DMS53 treated with DMSO at 0.1 percent for 48 hours (cell line): Measurements from ENCODE around the gene NIPA2.
A peak's percentile ranks its signal among the peaks of the same experiment; 100 is the strongest.

Experiments
- DNase-seq: peaks from one replicate; lab custom pipeline; 2025; ENCODE audit not compliant: unreplicated experiment; lab: John Stamatoyannopoulos, UW

Gene NIPA2

DNA sequence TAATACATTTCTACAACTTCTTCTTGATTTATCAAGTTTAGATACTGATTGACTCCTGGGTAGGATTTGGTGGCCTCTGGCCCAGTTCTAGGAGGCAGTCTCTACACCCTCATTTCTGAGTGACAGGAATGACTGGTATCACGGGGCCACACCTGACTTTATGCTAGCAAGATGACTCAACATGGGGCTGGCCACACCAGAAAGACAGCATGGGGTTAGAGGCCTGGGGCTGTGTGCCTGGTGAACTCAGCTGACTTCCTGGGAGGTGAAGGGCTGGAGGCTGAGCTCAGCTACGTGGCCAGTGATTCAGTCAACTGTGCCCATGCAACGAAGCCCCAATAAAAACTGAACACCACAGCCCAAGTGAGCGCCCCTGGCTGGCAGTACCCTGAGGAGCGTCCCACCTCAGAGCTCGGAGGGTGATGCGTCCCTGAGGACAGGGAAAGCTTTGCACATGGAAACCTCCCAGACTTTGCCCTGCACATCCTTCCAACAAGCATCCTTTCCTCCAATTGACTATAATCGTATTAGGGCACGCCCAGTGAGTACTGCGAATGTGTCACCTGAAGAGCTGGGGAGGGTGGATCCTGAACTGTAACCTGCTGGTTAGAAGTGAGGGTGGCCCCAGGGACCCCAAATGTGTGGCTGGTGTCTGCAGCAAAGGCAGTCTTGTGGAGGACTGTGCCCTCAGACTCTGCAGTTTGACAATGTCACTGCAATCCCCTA lies 57.2 kb downstream of the NIPA2 start:
- DNase-seq, result no peak

DNA sequence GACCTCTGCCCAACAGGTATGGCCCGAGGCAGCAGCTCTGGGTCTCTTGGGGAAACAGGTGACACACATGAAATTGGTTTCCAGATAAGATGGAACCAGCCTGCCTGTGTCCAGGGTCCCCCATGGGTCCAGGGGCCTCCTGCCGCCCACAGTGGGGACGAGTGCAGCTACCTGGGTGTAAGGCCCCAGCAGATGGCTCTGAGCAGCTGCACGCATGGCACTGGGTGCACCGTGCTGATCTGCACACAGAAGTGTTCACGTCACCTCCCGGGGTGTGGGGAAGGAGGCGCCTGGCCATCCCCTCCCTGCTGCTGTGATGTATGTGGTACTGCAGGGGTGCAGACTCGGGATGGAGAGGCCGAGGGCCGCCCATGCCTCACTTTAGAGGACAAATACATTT lies 63.6 kb downstream of the NIPA2 start:
- DNase-seq, result no peak

DNA sequence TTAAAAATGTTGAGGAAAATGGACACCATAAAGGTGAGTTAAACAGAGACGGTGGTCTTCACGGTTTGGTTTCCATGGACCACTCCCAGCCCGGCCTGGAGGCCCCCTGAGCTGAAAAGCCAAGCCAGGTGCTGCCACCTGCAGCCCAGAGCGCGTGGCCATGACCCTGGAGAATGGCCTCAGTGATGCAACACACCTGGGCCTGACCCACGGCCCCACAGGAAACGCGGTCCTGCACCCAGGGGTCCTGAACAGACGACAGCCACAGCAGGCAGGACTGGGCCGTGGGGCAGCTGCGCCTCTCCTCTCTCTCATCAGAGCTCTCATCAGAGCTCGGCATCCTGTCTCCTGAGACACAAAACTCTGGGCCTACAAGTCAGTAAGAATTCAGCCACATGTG lies 64.1 kb downstream of the NIPA2 start:
- no peak for DNase-seq

DNA sequence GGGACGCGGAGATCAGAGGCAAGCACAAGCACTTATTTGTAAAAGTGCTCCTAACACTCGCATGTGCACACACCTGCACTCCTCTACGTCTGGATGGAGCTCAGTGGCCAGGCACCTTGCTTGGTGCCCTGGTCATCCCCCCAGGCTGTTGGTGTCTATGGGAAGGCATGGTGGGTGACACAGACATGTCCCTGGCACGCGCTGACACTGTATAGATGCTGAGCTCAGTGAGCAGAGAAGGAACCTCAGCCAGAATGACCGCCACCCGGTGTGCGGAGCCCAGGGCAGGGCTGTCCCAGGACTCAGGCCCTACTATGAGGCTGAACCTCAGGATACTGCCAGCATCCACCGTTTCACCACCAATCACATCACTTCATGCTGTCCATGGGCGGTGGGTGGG lies 64.5 kb downstream of the NIPA2 start:
- no peak for DNase-seq

DNA sequence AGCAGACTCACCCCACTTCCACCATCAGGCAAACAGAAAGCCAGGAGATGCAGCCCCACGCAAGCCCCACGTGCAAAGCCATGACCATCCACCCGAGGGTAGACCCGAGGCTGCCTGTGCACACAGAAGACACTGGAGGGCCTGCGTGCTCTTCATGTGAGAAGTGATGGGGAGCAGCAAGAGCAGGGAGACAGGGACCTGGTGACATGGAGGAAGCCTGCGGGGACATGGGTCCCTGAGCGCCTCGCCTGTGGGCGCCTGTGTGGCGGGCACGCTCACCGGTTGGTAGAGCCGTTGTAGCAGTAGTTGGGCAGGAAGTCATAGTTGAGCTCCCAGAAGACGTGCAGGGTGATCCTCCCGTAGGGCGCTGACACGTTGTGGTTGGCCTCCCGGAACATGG lies 65.0 kb downstream of the NIPA2 start:
- no peak for DNase-seq

DNA sequence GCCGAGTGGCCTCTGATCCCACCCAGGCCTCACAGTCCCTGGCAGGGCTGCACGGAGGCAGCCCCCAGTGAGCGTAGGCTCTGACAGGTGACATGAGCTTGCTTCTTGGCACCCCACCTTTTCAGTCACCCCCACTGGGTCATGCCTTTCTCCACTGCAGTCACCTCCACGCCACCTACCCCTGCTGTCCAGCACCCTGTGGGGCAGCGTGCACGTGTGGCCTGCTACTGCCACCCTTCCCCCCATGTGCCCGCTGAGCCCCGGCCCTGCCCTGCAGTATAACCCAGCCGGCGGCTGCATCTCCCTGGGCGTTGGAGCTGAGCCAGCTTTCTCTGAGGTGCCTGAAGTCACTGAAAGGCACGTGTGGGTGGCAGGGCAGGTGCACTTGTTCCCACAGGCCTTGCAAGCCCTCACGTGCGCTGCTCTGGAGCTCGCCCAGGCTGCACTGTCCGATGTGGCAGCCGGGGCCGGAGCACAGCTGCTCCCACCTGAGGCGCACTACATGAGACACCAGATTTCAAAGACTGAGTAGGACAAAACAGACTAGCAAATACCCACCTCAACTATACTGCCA lies 65.6 kb downstream of the NIPA2 start:
- peak; percentile 77 for DNase-seq

DNA sequence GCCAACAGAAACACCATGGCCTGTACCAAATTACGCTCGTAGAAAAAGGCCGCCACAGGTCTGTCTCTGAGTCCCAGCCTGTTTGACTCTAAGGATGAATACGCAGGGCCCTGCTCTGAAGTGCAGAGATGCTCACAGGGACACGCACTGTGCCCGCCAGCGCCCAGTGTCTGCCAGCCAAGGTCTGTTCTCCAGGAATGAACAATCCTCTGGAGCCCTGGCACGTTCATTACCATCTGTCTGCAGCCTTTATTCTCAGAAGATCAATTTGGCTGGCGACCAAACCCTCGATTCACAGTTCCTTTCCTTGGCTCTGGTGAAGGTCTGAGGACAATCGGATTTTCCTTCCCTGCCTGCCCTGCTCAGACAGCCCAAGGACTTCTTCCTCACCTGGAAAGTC lies 66.3 kb downstream of the NIPA2 start:
- no peak for DNase-seq

DNA sequence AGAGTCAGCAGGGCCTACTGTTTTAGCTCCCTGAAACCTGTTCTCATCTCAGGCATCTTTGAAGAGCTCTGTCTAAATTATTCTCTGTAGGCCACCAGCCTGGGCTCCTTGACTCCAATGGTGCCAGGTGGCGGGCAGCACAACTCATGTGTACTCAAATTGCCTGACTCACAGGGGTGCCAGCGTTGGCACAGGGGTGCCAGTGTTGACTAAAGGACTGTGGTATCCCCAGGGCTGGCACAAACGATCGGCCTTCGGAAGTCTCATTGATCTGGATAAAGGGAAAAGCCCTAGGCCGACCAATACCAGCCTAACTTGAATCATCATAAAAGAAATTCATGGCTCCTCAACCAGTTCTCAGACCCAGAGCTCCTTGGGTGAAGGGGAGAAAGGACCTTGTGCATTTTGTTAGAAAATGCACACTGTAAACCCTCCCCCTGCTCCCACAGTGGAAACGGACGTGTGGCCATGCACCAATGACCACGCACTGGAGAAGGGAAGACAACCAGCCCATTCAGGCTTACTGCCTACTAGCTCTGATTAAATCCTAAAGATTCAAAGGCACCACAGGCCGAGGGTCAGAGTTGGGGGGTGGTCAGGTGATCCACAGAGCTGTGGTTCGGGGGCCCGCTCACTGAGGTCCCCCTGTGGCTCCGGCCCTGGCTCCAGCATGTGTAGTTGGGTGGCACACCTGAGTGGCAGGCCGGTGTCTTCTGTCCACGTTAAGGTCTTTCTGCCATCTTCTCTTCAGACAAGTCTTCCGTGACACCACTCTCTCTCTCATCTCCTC lies 68.9 kb downstream of the NIPA2 start:
- no peak for DNase-seq

DNA sequence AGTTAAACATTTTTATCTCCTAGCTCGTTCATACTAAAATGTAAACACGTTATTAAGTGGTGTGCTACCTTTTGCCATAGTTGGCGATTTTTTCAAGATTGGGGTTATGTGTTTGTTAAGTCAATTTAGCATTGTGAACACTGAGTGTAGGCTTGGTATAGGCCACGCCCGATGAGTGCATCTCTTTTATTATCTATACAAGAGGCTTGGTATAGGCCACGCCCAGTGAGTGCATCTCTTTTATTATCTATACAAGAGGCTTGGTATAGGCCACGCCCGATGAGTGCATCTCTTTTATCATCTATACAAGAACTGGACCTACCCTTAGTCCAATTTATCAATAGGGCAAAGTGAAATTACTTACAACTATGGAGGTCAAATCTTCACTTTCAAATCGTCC lies 70.4 kb downstream of the NIPA2 start:
- DNase-seq, result no peak

DNA sequence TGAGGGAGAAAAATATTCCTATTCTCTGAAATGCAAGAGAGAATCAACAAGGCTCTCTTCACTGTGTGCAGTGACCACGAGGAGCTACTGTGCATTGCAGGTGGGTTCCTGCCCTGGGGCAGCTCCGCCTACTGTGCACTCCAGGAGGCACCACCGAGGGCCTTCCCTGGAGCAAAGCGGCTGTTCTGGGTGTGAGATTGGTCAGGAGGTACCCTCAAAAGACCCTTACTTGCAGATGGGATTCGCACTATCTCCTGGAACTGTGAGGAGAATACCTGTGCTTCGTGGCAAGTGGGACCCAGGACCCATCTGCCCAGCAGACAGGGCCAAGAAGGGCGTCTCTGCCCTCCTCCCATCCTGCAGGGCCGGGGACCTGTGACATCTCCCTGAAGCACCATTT lies 72.8 kb downstream of the NIPA2 start:
- no peak for DNase-seq

DNA sequence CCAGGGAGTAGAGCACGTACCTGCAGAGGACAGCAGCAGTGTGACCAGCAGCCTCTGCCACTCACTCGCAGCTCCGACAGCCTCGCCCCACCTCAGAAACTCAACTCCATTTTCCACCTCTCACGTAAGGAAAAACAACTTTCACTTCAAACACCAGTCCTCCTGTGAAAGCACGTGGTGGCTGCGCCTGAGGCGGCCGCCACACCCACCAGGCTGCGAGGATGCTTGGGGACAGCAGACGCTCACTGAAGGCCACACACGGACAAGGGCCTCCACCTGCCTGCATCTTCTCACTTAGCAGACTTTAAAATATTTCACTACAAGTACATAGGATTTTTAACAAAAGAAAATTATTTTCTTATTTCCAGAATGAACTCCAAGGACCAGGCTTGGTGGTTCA lies 73.8 kb downstream of the NIPA2 start:
- no peak for DNase-seq

DNA sequence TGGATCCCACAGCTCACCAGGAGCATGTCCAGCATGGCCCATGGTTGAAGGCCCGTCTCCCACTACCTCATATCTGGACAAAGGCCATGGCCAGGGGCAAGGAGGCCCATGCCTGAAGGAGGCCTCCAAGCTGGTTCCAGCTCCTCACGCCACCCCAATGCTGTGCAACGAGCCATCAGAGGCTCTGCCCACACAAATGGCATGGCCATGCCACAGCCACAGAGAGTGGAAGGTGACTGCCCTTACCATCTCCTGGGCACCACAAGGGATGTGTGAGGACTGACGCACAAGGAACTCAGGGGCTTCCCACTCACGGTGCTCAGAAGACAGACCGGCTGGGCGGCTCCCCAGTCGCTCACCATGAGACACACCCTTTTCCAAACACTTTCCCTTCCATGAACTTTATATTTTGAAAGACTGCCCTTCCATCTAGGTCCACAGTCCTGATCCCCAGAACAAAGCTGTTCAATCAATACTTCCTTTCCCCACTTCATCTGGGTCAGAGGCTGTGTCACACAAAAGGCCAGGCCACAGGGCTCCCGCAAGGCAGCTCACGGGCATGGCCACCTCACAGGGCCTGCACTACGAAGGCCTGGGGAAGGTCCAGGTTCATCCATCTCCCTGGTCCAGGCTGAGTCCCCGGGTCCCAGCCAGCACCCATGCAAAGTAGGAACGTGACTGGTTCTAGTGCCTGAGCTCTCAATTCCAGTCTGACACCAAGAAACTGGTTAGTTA lies 75.3 kb downstream of the NIPA2 start:
- DNase-seq, result no peak

DNA sequence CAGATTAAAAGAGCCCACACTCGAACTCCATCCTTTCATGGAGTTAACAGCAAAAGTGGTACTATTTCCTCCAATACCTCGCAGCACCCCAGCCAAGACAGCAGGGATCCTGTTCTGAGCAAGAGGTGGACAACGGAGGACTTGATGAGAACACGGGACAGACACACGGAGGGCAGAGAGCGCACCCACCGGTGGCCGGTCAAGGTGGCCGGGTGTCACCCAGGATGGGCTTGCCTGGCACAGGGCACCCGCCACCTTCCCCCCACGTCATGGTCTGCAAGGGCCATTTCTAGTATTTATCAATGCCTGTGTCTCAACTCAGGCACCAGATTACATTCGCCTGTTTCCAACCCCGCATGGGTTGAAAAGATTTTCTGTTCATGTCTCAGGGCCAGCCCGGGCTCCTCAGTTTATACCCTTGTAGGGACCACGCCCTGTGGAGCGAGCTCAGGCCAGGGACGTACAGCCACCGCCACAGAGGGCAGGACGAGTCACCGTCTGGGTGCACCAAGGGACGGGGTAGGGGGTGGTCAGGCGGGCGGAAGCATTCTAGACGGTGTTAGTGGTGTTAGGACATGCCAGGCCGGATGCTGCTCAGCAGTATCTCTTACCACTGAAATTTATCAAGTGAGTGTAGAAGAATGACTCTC lies 77.5 kb downstream of the NIPA2 start:
- DNase-seq, result no peak

DNA sequence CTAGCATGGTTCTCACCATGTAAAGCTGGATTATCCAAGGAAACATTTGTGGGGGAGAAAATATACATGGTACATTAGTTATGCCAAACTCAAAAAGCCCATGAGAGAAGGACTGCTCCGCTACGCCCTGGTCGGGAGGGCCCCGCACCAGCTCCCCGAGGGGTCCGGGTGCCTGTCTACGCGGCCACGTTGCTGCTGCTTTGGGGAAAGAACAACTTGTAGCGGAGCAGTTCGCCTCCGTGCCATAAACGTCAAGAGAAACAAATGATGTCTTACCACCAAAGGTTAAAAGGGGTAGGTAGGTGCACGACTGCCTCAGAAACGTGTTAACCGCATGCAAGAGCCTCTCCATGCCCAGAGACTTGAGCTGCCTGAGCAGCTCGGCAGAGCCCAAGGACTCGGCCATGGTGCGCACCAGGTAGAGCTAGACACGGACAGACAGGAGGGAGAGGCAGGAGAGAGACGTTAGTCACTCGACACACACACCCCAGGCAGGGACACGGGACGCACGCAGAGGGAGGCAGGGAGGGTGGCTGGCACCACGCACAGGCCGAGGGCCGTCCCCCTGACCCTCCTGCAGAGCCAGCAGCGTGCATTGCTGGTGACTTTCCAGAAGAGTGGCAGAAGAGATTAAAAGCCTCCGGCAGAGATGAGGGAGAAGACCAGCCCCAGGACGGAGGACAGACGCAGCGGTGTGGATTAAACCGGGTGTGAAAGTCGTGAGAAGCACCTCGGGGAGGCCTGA lies 78.3 kb downstream of the NIPA2 start:
- no peak for DNase-seq

DNA sequence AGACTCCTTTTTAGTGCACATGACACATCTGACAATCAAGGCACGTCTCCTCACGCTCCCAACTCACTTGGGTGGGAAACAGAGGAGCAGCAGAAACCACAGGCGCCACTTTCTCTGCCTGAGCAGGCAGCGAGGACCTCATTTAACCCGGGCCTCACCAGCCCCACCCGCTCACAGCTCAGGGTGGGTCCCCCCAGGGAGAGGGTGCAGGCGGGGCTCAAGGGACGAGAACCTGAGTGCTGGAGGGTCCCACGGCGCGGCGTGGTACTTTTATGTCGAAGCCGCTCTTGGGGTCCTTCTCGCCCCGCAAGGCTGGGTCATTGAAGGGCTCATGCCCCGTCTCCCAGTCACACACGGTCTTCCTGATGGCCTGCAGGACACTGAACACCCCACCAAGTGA lies 79.1 kb downstream of the NIPA2 start:
- no peak for DNase-seq
